K562 (cell line): ENCODE results near the gene ITK. TPM values are rescaled to one million over a fixed set of nuclear protein-coding genes. Genes with fewer than 3 reads are reported as not detected.

Experiments used
- BRD4 ChIP-seq: fragments of 200-600 bp; sonication (generic); IDR thresholded peaks from 2 replicates; pipeline ENCODE4 v1.6.1; 2017; ENCODE audit warnings: inconsistent platforms
- CC2D1A ChIP-seq: fragments of 450-650 bp; IDR thresholded peaks from 2 replicates; pipeline ENCODE4 v1.6.1; 2017; ENCODE audit warnings: mild to moderate bottlenecking
- ELF1 ChIP-seq: fragments of 200-800 bp; sonication (Bioruptor generic); IDR thresholded peaks from 2 replicates; pipeline ENCODE4 v1.6.1; 2016; ENCODE audit warnings: missing genetic modification characterization, missing compliant biosample characterization
- GTF2E2 ChIP-seq: fragments of 200-800 bp; sonication (Bioruptor generic); IDR thresholded peaks from 2 replicates; pipeline ENCODE4 v1.6.1; 2016; ENCODE audit warnings: missing genetic modification characterization, missing compliant biosample characterization
- HDAC3 ChIP-seq: fragments of 450-650 bp; IDR thresholded peaks from 2 replicates; pipeline ENCODE4 v1.6.1; 2018; ENCODE audit warnings: borderline replicate concordance, mild to moderate bottlenecking, moderate library complexity; ENCODE audit not compliant: partially characterized antibody
- PTRF ChIP-seq: fragments of 450-650 bp; IDR thresholded peaks from 2 replicates; pipeline ENCODE4 v1.6.1; 2016; ENCODE audit warnings: mild to moderate bottlenecking, missing genetic modification characterization, missing compliant biosample characterization
- SREBF2 ChIP-seq: sonication (generic); formaldehyde crosslinking; IDR thresholded peaks from 2 replicates; pipeline ENCODE4 v1.4.0; 2020; ENCODE audit warnings: mild to moderate bottlenecking, missing genetic modification reagents
- THRAP3 ChIP-seq: fragments of 450-650 bp; IDR thresholded peaks from 2 replicates; pipeline ENCODE4 v1.6.1; 2016; ENCODE audit warnings: mild to moderate bottlenecking, inconsistent platforms, borderline replicate concordance
- ZNF197 ChIP-seq: fragments of 200-800 bp; sonication (Bioruptor generic); IDR thresholded peaks from 2 replicates; pipeline ENCODE4 v1.6.1; 2016; ENCODE audit warnings: low read depth, missing genetic modification characterization, missing compliant biosample characterization
- polyA plus RNA-seq, 8 experiments: library from polyadenylated mRNA; depleted of rRNA in 4 of 8; stranded (reverse) in 5 of 8; unstranded in 3 of 8; fragments of >200 nt; fragmentation: Nextera tagmentation in 2 of 8; fragmentation: Illumina TruSeq in 1 of 8; extraction: Ambion mirVana in 2 of 8; extraction: Trizol in 1 of 8; gene quantifications; 2 replicates each; pipeline versions ENCODE4 v1.2.1 to v1.2.3, GENCODE V29; 2011 to 2014; ENCODE audit warnings: inconsistent platforms in 1 of 8, missing spikeins in 1 of 8
- total RNA-seq, 7 experiments: library from RNA; depleted of rRNA in 6 of 7; stranded (reverse); fragments of >200 nt in 6 of 7; fragmentation: Illumina TruSeq in 2 of 7; extraction: Trizol in 2 of 7; gene quantifications; 2 replicates each; pipeline versions ENCODE4 v1.2.1 to v1.2.3, GENCODE V29; 2011 to 2021; ENCODE audit warnings: low replicate concordance in 1 of 7
- TF ChIP-seq, protein P1 (sequence below), 3 experiments: fragments of 200-800 bp in 1 of 3; fragments of 250-450 bp in 1 of 3; fragments of 450-650 bp in 1 of 3; sonication (Bioruptor Pico) in 1 of 3; sonication (Bioruptor generic) in 1 of 3; formaldehyde crosslinking in 1 of 3; IDR thresholded peaks; 2 replicates each; pipeline versions ENCODE4 v1.6.1 to v1.8.0; 2016 to 2022; ENCODE audit warnings: mild to moderate bottlenecking in 2 of 3, missing genetic modification characterization in 2 of 3, missing compliant biosample characterization in 1 of 3, moderate library complexity in 1 of 3
- TF ChIP-seq, protein P2 (sequence below): sonication (generic); formaldehyde crosslinking; IDR thresholded peaks from 2 replicates; pipeline ENCODE4 v1.5.0; 2020; ENCODE audit warnings: missing genetic modification reagents
- TF ChIP-seq, protein P3 (sequence below): fragments of 450-650 bp; IDR thresholded peaks from 2 replicates; pipeline ENCODE4 v1.6.1; 2016; ENCODE audit warnings: antibody characterized with exemption
- TF ChIP-seq, protein P4 (sequence below): fragments of 450-650 bp; IDR thresholded peaks from 2 replicates; pipeline ENCODE4 v1.6.1; 2018; ENCODE audit not compliant: partially characterized antibody
- TF ChIP-seq, protein P5 (sequence below), 2 experiments: IDR thresholded peaks; 2 replicates each; pipeline ENCODE4 v1.6.1; 2011; ENCODE audit warnings: borderline replicate concordance in 1 of 2, control low read depth in 1 of 2, low read depth in 1 of 2, low read length in 1 of 2, mild to moderate bottlenecking in 1 of 2, mixed read lengths in 1 of 2, moderate library complexity in 1 of 2; ENCODE audit not compliant: insufficient read depth in 1 of 2, insufficient read length in 1 of 2, poor library complexity in 1 of 2, severe bottlenecking in 1 of 2; ENCODE audit errors: extremely low read depth in 1 of 2

ITK gene
- total and polyA plus RNA-seq, 9 of the 15 experiments (the other 6 are each of a cell fraction or from before 2014, with no cell fraction given) = 0.04 to 0.75 TPM; not detected in 7

DNA sequence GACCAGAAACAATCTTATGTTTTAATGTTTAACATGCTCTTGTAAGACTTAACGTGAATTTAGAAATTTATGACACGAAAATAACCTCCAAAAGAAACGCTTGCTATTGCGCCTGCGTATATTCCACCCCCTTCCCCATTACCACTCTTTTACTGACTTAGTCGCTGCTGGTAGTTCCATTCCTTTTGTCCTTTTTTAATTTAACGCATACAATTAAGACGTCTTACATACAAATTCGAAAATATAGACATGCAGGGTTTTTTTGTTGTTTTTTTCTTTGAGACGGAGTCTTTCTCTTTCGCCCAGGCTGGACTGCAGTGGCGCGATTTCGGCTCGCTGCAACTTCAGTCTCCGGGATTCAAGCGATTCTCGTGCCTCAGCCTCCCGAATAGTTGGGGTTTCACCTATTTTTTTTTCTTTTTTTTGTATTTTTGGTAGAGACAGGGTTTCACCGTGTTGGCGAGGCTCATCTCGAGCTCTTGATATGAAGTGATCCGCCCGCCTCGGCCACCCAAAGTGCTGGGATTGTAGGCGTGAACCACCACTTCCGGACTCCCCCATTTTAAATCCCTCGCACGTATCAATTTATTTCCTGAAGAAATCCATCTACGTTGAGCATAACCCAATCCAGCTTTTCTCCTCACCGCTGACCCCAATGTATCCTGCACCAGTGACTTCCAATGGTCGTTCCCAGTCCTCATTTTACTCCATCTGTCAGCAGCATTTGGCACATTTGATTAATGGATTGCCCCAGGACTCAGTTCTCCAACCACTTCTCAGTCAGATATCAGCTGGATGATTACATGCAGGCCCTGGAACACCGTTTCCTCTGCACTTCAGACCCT is 37.3 kb upstream of the ITK start (continued):
- TF ChIP-seq, protein P1, sequence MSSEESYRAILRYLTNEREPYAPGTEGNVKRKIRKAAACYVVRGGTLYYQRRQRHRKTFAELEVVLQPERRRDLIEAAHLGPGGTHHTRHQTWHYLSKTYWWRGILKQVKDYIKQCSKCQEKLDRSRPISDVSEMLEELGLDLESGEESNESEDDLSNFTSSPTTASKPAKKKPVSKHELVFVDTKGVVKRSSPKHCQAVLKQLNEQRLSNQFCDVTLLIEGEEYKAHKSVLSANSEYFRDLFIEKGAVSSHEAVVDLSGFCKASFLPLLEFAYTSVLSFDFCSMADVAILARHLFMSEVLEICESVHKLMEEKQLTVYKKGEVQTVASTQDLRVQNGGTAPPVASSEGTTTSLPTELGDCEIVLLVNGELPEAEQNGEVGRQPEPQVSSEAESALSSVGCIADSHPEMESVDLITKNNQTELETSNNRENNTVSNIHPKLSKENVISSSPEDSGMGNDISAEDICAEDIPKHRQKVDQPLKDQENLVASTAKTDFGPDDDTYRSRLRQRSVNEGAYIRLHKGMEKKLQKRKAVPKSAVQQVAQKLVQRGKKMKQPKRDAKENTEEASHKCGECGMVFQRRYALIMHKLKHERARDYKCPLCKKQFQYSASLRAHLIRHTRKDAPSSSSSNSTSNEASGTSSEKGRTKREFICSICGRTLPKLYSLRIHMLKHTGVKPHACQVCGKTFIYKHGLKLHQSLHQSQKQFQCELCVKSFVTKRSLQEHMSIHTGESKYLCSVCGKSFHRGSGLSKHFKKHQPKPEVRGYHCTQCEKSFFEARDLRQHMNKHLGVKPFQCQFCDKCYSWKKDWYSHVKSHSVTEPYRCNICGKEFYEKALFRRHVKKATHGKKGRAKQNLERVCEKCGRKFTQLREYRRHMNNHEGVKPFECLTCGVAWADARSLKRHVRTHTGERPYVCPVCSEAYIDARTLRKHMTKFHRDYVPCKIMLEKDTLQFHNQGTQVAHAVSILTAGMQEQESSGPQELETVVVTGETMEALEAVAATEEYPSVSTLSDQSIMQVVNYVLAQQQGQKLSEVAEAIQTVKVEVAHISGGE (CRISPR knock-in tag; IDR thresholded peaks at IDR 0.05) = 0 out of 6 replicates have a peak, but pooled peaks of 1 of the 3 experiments have one; percentile 29
- TF ChIP-seq ELF1 (tag) (peak; percentile 48; the same call in 1 of the 2 replicates), ZNF197 (0 out of 2 replicates have a peak, but pooled peaks have one; percentile 37), GTF2E2 (0 out of 2 replicates have a peak, but pooled peaks have one; percentile 10), BRD4 (peak; percentile 35; the same call in 1 of the 2 replicates), PTRF (no peak), SREBF2 (CRISPR knock-in tag) (no peak), CC2D1A (peak; percentile 54; the same call in 1 of the 2 replicates), THRAP3 (peak; percentile 59; the same call in 1 of the 2 replicates), HDAC3 (peak; percentile 19)
- TF ChIP-seq, protein P2, sequence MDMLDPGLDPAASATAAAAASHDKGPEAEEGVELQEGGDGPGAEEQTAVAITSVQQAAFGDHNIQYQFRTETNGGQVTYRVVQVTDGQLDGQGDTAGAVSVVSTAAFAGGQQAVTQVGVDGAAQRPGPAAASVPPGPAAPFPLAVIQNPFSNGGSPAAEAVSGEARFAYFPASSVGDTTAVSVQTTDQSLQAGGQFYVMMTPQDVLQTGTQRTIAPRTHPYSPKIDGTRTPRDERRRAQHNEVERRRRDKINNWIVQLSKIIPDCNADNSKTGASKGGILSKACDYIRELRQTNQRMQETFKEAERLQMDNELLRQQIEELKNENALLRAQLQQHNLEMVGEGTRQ (CRISPR knock-in tag) = no peak
- TF ChIP-seq, protein P3, sequence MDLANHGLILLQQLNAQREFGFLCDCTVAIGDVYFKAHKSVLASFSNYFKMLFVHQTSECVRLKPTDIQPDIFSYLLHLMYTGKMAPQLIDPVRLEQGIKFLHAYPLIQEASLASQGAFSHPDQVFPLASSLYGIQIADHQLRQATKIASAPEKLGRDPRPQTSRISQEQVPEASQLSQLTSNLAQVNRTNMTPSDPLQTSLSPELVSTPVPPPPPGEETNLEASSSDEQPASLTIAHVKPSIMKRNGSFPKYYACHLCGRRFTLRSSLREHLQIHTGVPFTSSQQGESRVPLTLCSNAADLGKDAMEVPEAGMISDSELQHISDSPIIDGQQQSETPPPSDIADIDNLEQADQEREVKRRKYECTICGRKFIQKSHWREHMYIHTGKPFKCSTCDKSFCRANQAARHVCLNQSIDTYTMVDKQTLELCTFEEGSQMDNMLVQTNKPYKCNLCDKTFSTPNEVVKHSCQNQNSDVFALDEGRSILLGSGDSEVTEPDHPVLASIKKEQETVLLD = peak; percentile 53; the same call in 1 of the 2 replicates
- TF ChIP-seq, protein P4, sequence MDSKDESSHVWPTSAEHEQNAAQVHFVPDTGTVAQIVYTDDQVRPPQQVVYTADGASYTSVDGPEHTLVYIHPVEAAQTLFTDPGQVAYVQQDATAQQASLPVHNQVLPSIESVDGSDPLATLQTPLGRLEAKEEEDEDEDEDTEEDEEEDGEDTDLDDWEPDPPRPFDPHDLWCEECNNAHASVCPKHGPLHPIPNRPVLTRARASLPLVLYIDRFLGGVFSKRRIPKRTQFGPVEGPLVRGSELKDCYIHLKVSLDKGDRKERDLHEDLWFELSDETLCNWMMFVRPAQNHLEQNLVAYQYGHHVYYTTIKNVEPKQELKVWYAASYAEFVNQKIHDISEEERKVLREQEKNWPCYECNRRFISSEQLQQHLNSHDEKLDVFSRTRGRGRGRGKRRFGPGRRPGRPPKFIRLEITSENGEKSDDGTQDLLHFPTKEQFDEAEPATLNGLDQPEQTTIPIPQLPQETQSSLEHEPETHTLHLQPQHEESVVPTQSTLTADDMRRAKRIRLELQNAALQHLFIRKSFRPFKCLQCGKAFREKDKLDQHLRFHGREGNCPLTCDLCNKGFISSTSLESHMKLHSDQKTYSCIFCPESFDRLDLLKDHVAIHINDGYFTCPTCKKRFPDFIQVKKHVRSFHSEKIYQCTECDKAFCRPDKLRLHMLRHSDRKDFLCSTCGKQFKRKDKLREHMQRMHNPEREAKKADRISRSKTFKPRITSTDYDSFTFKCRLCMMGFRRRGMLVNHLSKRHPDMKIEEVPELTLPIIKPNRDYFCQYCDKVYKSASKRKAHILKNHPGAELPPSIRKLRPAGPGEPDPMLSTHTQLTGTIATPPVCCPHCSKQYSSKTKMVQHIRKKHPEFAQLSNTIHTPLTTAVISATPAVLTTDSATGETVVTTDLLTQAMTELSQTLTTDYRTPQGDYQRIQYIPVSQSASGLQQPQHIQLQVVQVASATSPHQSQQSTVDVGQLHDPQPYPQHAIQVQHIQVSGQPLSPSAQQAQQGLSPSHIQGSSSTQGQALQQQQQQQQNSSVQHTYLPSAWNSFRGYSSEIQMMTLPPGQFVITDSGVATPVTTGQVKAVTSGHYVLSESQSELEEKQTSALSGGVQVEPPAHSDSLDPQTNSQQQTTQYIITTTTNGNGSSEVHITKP = peak; percentile 96
- TF ChIP-seq, protein P5, sequence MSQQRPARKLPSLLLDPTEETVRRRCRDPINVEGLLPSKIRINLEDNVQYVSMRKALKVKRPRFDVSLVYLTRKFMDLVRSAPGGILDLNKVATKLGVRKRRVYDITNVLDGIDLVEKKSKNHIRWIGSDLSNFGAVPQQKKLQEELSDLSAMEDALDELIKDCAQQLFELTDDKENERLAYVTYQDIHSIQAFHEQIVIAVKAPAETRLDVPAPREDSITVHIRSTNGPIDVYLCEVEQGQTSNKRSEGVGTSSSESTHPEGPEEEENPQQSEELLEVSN (IDR thresholded peaks at IDR 0.05; ENCODE audit: borderline replicate concordance in 1 of 2, extremely low read depth in 1 of 2, insufficient read depth in 1 of 2, insufficient read length in 1 of 2, low read depth in 1 of 2, low read length in 1 of 2, poor library complexity in 1 of 2, severe bottlenecking in 1 of 2) = peak in 1 of 2 experiments; percentile 11
